Neural cell (in vitro differentiated cells): ENCODE data around the gene EEF2K. TPM values are rescaled to one million over a fixed set of nuclear protein-coding genes. Genes with fewer than 3 reads are reported as not detected.
"Not testable (repeated sequence)": the region's sequence is repeated elsewhere in the genome, so short reads cannot be mapped to it uniquely, and the experiment has no call there.

Experiments
- H2AFZ ChIP-seq: fragments of 200-600, 300-800 bp; sonication (generic), shearing (Covaris generic); 2 replicates; pipeline ENCODE4 v1.6.0; 2014; ENCODE audit warnings: low read depth, mild to moderate bottlenecking, antibody characterized with exemption, low read length, moderate library complexity
- H3F3A ChIP-seq: fragments of 200-600 bp; shearing (Covaris generic); 2 replicates; pipeline ENCODE4 v1.6.1; 2016; ENCODE audit warnings: mild to moderate bottlenecking, moderate library complexity, mixed read lengths, antibody characterized with exemption, low read length; ENCODE audit not compliant: insufficient read depth, poor library complexity, severe bottlenecking
- H3K27ac ChIP-seq: fragments of 200-600, 300-800 bp; sonication (generic), shearing (Covaris generic); 2 replicates; pipeline ENCODE4 v1.5.1; 2014; ENCODE audit warnings: mild to moderate bottlenecking, low read length, moderate library complexity
- H3K27me3 ChIP-seq: fragments of 300-800, 200-600 bp; sonication (generic), shearing (Covaris generic); 2 replicates; pipeline ENCODE4 v1.6.0; 2014; ENCODE audit warnings: mild to moderate bottlenecking, low read depth, low read length, moderate library complexity; ENCODE audit not compliant: insufficient read depth
- H3K36me3 ChIP-seq: fragments of 300-800, 200-600 bp; sonication (generic), shearing (Covaris generic); 2 replicates; pipeline ENCODE4 v1.5.1; 2014; ENCODE audit warnings: mild to moderate bottlenecking, antibody characterized with exemption, low read length, moderate library complexity; ENCODE audit not compliant: insufficient read depth
- H3K4me2 ChIP-seq: fragments of 300-800, 200-600 bp; sonication (generic), shearing (Covaris generic); 2 replicates; pipeline ENCODE4 v1.6.0; 2014; ENCODE audit warnings: mild to moderate bottlenecking, low read length
- H3K4me3 ChIP-seq: fragments of 300-800, 200-600 bp; sonication (generic), shearing (Covaris generic); 2 replicates; pipeline ENCODE4 v1.5.1; 2014; ENCODE audit warnings: mild to moderate bottlenecking, low read length, moderate library complexity
- H3K79me2 ChIP-seq: fragments of 200-600 bp; shearing (Covaris generic); replicated peaks from 2 replicates; pipeline ENCODE4 v1.6.0; 2014; ENCODE audit warnings: mild to moderate bottlenecking, low read length, moderate library complexity; ENCODE audit not compliant: insufficient read depth
- H3K9ac ChIP-seq: fragments of 300-800, 200-600 bp; sonication (generic), shearing (Covaris generic); 2 replicates; pipeline ENCODE4 v1.6.1; 2016; ENCODE audit warnings: mild to moderate bottlenecking, low read length, mixed read lengths
- H3K9me2 ChIP-seq: fragments of 200-600 bp; shearing (Covaris generic); 2 replicates; pipeline ENCODE4 v1.6.1; 2016; ENCODE audit warnings: mild to moderate bottlenecking, low read length, mixed read lengths; ENCODE audit not compliant: insufficient read depth
- H3K9me3 ChIP-seq: fragments of 200-600, 300-800 bp; sonication (generic), shearing (Covaris generic); 2 replicates; pipeline ENCODE4 v1.6.1; 2016; ENCODE audit warnings: mild to moderate bottlenecking, mixed run types, low read length, moderate library complexity, mixed read lengths
- H4K20me1 ChIP-seq: fragments of 200-600 bp; shearing (Covaris generic); 2 replicates; pipeline ENCODE4 v1.6.1; 2016; ENCODE audit warnings: mild to moderate bottlenecking, mixed run types; ENCODE audit not compliant: insufficient read depth
- EP300 ChIP-seq: fragments of 450-650 bp; conservative IDR thresholded peaks from 2 replicates; pipeline ENCODE4 v1.6.1; 2014; ENCODE audit warnings: antibody characterized with exemption, mild to moderate bottlenecking, moderate library complexity; ENCODE audit not compliant: poor library complexity, severe bottlenecking
- EZH2 ChIP-seq: fragments of 200-600, 300-800 bp; shearing (Covaris generic), sonication (generic); IDR thresholded peaks from 2 replicates; pipeline ENCODE4 v1.6.1; 2014; ENCODE audit warnings: antibody characterized with exemption, low read length, borderline replicate concordance, mild to moderate bottlenecking; ENCODE audit not compliant: insufficient read depth, poor library complexity, severe bottlenecking
- MXI1 ChIP-seq: fragments of 450-650 bp; conservative IDR thresholded peaks from 2 replicates; pipeline ENCODE4 v1.6.1; 2014; ENCODE audit warnings: antibody characterized with exemption, mild to moderate bottlenecking; ENCODE audit not compliant: poor library complexity, severe bottlenecking
- POLR2AphosphoS5 ChIP-seq: IDR thresholded peaks from 2 replicates; pipeline ENCODE4 v1.6.1; 2012
- RAD21 ChIP-seq: fragments of 450-650 bp; conservative IDR thresholded peaks from 2 replicates; pipeline ENCODE4 v1.6.1; 2014; ENCODE audit warnings: antibody characterized with exemption, mild to moderate bottlenecking, moderate library complexity
- SMC3 ChIP-seq: fragments of 450-650 bp; conservative IDR thresholded peaks from 2 replicates; pipeline ENCODE4 v1.6.1; 2014; ENCODE audit warnings: antibody characterized with exemption, mild to moderate bottlenecking, moderate library complexity; ENCODE audit not compliant: poor library complexity
- TAF1 ChIP-seq: IDR thresholded peaks from 2 replicates; pipeline ENCODE4 v1.6.1; 2012; ENCODE audit warnings: low read depth
- polyA plus RNA-seq: library from polyadenylated mRNA; depleted of rRNA; stranded (reverse); fragments of >200 nt; gene quantifications from 2 replicates; pipeline ENCODE4 v1.2.3, GENCODE V29; 2014
- TF ChIP-seq, protein P1 (sequence below): fragments of 450-650 bp; IDR thresholded peaks from 2 replicates; pipeline ENCODE4 v1.5.1; 2014; ENCODE audit warnings: antibody characterized with exemption, mild to moderate bottlenecking, moderate library complexity; ENCODE audit not compliant: poor library complexity, severe bottlenecking
- TF ChIP-seq, protein P2 (sequence below): IDR thresholded peaks from 2 replicates; pipeline ENCODE4 v1.6.1; 2012; ENCODE audit warnings: borderline replicate concordance

Gene EEF2K
- polyA plus RNA-seq, 1 donor from 2014 or later: 7.2 TPM

DNA sequence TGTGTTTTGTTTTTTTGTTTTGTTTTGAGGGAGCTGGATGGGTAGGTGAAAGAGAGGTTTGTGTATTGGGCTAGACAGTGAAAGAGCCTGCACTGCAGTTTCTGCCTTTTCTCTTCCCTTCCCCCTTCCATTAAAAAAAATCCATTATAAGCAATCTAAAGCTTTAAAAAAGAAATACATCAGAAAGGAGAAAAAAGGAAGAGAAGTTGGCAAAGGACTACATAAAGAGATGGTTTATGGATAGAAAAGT lies 10.7 kb upstream of the EEF2K start:
- no peaks in the 10 kb centered on the region for H3K36me3 ChIP-seq
- no peak overlapping the region for H3K27ac ChIP-seq
- no peaks in the 10 kb centered on the region for H4K20me1 ChIP-seq
- H3K79me2 ChIP-seq: no peaks in the 10 kb centered on the region
- no peaks in the 10 kb centered on the region for H3F3A ChIP-seq
- H3K9ac ChIP-seq: peak overlapping the region; percentile 59
- peak overlapping the region; percentile 78 for H3K4me3 ChIP-seq
- H3K27me3 ChIP-seq: no peaks in the 10 kb centered on the region
- H2AFZ ChIP-seq: no peak overlapping the region
- H3K9me2 ChIP-seq: no peaks in the 10 kb centered on the region
- no peak for TF ChIP-seq EZH2
- no peak for TF ChIP-seq POLR2AphosphoS5
- no peak for TF ChIP-seq RAD21
- no peak for TF ChIP-seq MXI1
- TF ChIP-seq, protein P1, sequence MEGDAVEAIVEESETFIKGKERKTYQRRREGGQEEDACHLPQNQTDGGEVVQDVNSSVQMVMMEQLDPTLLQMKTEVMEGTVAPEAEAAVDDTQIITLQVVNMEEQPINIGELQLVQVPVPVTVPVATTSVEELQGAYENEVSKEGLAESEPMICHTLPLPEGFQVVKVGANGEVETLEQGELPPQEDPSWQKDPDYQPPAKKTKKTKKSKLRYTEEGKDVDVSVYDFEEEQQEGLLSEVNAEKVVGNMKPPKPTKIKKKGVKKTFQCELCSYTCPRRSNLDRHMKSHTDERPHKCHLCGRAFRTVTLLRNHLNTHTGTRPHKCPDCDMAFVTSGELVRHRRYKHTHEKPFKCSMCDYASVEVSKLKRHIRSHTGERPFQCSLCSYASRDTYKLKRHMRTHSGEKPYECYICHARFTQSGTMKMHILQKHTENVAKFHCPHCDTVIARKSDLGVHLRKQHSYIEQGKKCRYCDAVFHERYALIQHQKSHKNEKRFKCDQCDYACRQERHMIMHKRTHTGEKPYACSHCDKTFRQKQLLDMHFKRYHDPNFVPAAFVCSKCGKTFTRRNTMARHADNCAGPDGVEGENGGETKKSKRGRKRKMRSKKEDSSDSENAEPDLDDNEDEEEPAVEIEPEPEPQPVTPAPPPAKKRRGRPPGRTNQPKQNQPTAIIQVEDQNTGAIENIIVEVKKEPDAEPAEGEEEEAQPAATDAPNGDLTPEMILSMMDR: no peak
- TF ChIP-seq EP300: no peak
- TF ChIP-seq, protein P2, sequence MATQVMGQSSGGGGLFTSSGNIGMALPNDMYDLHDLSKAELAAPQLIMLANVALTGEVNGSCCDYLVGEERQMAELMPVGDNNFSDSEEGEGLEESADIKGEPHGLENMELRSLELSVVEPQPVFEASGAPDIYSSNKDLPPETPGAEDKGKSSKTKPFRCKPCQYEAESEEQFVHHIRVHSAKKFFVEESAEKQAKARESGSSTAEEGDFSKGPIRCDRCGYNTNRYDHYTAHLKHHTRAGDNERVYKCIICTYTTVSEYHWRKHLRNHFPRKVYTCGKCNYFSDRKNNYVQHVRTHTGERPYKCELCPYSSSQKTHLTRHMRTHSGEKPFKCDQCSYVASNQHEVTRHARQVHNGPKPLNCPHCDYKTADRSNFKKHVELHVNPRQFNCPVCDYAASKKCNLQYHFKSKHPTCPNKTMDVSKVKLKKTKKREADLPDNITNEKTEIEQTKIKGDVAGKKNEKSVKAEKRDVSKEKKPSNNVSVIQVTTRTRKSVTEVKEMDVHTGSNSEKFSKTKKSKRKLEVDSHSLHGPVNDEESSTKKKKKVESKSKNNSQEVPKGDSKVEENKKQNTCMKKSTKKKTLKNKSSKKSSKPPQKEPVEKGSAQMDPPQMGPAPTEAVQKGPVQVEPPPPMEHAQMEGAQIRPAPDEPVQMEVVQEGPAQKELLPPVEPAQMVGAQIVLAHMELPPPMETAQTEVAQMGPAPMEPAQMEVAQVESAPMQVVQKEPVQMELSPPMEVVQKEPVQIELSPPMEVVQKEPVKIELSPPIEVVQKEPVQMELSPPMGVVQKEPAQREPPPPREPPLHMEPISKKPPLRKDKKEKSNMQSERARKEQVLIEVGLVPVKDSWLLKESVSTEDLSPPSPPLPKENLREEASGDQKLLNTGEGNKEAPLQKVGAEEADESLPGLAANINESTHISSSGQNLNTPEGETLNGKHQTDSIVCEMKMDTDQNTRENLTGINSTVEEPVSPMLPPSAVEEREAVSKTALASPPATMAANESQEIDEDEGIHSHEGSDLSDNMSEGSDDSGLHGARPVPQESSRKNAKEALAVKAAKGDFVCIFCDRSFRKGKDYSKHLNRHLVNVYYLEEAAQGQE: no peak
- TF ChIP-seq TAF1: no peak
- no peak for TF ChIP-seq SMC3
- no peaks in the 10 kb centered on the region for H3K9me3 ChIP-seq
- H3K4me2 ChIP-seq: no peak overlapping the region

DNA sequence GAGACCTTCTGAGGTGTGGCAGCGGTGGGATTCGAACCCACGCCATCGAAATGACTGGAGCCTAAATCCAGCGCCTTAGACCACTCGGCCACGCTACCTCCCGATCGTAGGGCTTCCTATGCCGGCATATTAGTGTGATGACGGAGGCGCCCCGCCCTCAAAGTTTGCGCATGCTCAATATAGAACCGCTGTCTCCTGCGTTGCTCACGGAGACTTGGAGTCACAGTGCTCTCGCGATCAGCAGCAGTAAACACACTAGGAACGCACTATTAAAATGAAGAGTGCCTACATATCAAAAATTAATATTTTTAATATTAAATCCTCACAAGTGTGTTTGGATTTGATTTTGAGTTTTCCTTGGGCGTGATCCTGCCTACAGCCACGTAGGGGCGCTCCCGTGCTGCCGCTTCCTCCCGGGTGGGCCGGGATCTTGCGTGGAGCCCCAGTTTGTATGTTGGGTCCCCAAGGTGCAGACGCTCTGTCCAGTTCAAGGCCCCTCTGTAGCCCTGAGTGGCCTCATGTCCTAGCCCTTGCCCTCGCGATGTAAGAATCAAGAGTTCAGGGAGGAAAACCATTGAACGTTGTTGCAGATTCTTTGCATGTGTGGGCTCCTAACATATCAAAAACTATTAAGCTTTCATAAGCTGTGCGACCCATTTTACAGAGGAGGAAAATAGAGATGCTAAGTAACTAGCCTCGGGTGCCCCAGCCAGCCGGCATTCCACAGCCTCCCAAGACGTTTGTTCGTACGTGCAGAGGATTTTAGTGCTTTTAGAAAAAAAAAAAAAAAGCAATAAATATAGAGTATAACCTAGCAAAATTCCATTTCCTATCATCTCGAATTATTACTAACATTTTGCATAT lies 10.2 kb upstream of the EEF2K start:
- TF ChIP-seq MXI1 (no peak), RAD21 (peak; percentile 73), SMC3 (peak; percentile 83), POLR2AphosphoS5 (peak; percentile 35), TAF1 (no peak), EZH2 (no peak), EP300 (peak; percentile 54)
- TF ChIP-seq, protein P1: peak; percentile 94
- TF ChIP-seq, protein P2: no peak
- Histone ChIP-seq H3K27me3 (no peaks in the 10 kb centered on the region), H3K4me2 (peak overlapping the region; percentile 41), H3K36me3 (no peaks in the 10 kb centered on the region), H3F3A (no peaks in the 10 kb centered on the region), H3K79me2 (no peaks in the 10 kb centered on the region), H2AFZ (peak overlapping the region; percentile 76), H3K9me3 (no peaks in the 10 kb centered on the region), H3K9ac (peak overlapping the region; percentile 59), H3K9me2 (no peaks in the 10 kb centered on the region), H3K4me3 (peak overlapping the region; percentile 78), H4K20me1 (no peaks in the 10 kb centered on the region), H3K27ac (peak overlapping the region; percentile 60)

DNA sequence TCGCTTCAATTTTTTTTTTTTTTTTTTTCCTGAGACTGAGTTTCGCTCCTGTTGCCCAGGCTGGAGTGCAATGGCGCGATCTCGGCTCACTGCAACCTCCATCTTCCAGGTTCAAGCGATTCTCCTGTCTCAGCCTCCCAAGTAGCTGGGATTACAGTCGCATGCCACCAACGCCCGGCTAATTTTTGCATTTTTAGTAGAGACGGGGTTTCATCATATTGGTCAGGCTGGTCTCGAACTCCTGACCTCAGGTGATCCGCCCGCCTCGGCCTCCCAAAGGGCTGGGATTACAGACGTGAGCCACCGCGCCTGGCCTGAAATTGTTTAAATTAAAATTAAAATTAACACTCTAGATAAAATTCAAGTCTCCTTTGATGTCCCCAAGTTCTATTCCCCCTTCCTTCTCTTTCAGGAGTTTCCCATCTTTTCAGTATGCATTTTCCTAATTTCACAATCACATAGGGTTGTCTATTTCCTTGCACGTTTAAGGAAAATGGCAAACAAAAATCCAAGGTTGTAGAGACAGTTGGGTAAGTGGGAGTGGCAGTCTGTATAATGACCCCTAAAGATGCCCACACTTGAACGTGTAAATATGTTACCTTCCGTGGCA lies 9.4 kb upstream of the EEF2K start:
- H4K20me1 ChIP-seq, H3K9ac ChIP-seq, H3K9me3 ChIP-seq, H3K79me2 ChIP-seq, H3F3A ChIP-seq, H2AFZ ChIP-seq, H3K9me2 ChIP-seq, H3K27ac ChIP-seq, H3K36me3 ChIP-seq, H3K4me2 ChIP-seq, H3K27me3 ChIP-seq: not testable (repeated sequence)
- peak overlapping the region; percentile 78 for H3K4me3 ChIP-seq
